Esophagus squamous epithelium (tissue), 4 donors: ENCODE measurements around the gene VSX1.

Experiments
- POLR2A ChIP-seq, 4 donors: fragments of 450-650 bp; IDR thresholded peaks; one replicate each; pipeline ENCODE4 v1.6.1; 2017; ENCODE audit warnings: antibody characterized with exemption in 4 of 4, mild to moderate bottlenecking in 4 of 4, moderate library complexity in 3 of 4
- TF ChIP-seq, protein P1 (sequence below), 6 experiments: fragments of 450-650 bp in 4 of 6; fragments of 200-600 bp in 2 of 6; sonication (generic) in 2 of 6; IDR thresholded peaks; one replicate each; pipeline ENCODE4 v1.5.1; 2016 to 2019; ENCODE audit warnings: antibody characterized with exemption in 6 of 6, mild to moderate bottlenecking in 4 of 6, moderate library complexity in 4 of 6

DNA sequence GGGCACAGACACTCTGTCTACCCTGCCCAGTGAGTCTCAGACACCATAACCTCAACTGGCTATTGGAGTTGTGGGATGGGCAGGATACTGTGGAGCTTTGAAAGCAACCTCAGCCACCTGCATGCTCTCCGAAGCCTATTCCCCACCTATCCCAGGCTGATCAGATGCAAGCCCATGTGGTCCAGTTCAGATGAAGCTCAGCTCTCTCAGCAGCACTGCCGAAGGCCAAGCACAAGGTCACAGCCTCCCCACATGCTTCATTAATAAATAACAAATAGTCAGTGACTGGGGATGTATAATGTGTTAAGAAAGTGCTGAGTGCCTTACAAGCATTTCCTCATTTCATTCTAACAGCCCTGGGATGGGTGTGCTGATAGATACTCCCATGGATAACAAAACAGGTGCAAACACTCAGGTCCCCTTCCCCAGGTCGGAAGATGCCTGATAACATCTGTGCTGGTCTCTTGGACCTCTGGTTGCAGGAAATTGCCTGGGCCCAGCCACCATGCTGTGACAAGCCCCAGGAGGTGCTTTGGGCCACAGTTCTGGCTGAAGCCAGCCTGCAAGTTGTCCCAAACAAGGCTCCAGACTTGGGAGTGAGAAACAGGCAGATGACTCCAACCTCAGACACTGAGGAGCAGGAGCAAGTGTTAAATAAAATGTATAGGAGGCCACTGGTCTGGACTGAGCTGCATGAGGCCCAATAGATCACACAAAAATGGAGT is 27.7 kb downstream of the VSX1 start:
- TF ChIP-seq, protein P1, sequence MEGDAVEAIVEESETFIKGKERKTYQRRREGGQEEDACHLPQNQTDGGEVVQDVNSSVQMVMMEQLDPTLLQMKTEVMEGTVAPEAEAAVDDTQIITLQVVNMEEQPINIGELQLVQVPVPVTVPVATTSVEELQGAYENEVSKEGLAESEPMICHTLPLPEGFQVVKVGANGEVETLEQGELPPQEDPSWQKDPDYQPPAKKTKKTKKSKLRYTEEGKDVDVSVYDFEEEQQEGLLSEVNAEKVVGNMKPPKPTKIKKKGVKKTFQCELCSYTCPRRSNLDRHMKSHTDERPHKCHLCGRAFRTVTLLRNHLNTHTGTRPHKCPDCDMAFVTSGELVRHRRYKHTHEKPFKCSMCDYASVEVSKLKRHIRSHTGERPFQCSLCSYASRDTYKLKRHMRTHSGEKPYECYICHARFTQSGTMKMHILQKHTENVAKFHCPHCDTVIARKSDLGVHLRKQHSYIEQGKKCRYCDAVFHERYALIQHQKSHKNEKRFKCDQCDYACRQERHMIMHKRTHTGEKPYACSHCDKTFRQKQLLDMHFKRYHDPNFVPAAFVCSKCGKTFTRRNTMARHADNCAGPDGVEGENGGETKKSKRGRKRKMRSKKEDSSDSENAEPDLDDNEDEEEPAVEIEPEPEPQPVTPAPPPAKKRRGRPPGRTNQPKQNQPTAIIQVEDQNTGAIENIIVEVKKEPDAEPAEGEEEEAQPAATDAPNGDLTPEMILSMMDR (IDR thresholded peaks at IDR 0.05), result no peak
- TF ChIP-seq POLR2A (IDR thresholded peaks at IDR 0.05), result no peak
